Suprapubic skin (tissue), 4 donors: ENCODE data around the gene ASTN2. TPM values are rescaled to one million over a fixed set of nuclear protein-coding genes. Genes with fewer than 3 reads are reported as not detected.

Experiments
- DNase-seq, 2 donors: peaks; one replicate each; pipeline ENCODE4 v3.0.0-alpha.2; 2019; ENCODE audit warnings: low spot score in 2 of 2
- H3K27ac ChIP-seq: fragments of 200-600 bp; sonication (generic); one replicate; pipeline ENCODE4 v1.5.1; 2019
- H3K27me3 ChIP-seq: fragments of 200-600 bp; sonication (generic); one replicate; pipeline ENCODE4 v1.5.1; 2019
- H3K36me3 ChIP-seq: fragments of 200-600 bp; sonication (generic); one replicate; pipeline ENCODE4 v1.5.1; 2019
- H3K4me1 ChIP-seq: fragments of 200-600 bp; sonication (generic); one replicate; pipeline ENCODE4 v1.5.1; 2019
- H3K4me3 ChIP-seq: fragments of 200-600 bp; sonication (generic); one replicate; pipeline ENCODE4 v1.5.1; 2019; ENCODE audit warnings: mild to moderate bottlenecking
- H3K9me3 ChIP-seq: fragments of 200-600 bp; sonication (generic); one replicate; pipeline ENCODE4 v1.5.1; 2019
- CTCF ChIP-seq, 2 donors: fragments of 200-600 bp in 1 of 2; fragments of 450-650 bp in 1 of 2; sonication (generic) in 1 of 2; IDR thresholded peaks; one replicate each; pipeline ENCODE4 v1.5.1; 2016 to 2019; ENCODE audit warnings: antibody characterized with exemption in 2 of 2, mild to moderate bottlenecking in 1 of 2, moderate library complexity in 1 of 2
- EP300 ChIP-seq: sonication (generic); formaldehyde crosslinking; IDR thresholded peaks from one replicate; pipeline ENCODE4 v1.6.1; 2017; ENCODE audit warnings: antibody characterized with exemption
- POLR2A ChIP-seq, 2 donors: fragments of 450-650 bp; IDR thresholded peaks; one replicate each; pipeline ENCODE4 v1.6.1; 2017; ENCODE audit warnings: antibody characterized with exemption in 2 of 2, mild to moderate bottlenecking in 2 of 2, moderate library complexity in 2 of 2
- POLR2AphosphoS5 ChIP-seq, 3 donors: sonication (generic); formaldehyde crosslinking; IDR thresholded peaks; one replicate each; pipeline ENCODE4 v1.6.1; 2017; ENCODE audit warnings: antibody characterized with exemption in 3 of 3
- WGBS: methylation state at CpG from one replicate; pipeline ENCODE4 v1.1.5; 2018; 5-methylcytosine and 5-hydroxymethylcytosine counted together
- total RNA-seq, 4 donors: library from RNA; depleted of rRNA; stranded (reverse); fragments of >200 nt; gene quantifications; one replicate each; pipeline ENCODE4 v1.1.0, GENCODE V29; 2016

The ASTN2 gene
- total RNA-seq, 4 donors from 2014 or later: 2.0 to 6.9 (median 3.8) TPM

- no peak for DNase-seq
- H3K4me1 ChIP-seq: no peaks in the 10 kb centered on the region
- H3K27me3 ChIP-seq: no peaks in the 10 kb centered on the region
- 100% methylated on average over 1 of the region's 1 CpG for WGBS
- no peaks in the 10 kb centered on the region for H3K9me3 ChIP-seq
- H3K36me3 ChIP-seq: no peaks in the 10 kb centered on the region
- no peak overlapping the region for H3K27ac ChIP-seq
- no peak for TF ChIP-seq EP300
- no peak for TF ChIP-seq POLR2A (IDR thresholded peaks at IDR 0.05)
- no peak for TF ChIP-seq POLR2AphosphoS5 (IDR thresholded peaks at IDR 0.05)
- TF ChIP-seq CTCF (IDR thresholded peaks at IDR 0.05): no peak
- no peak overlapping the region for H3K4me3 ChIP-seq
These were observed 962.6 kb downstream of the ASTN2 start for GRCh38 chr9:116452227-116452626.

DNA sequence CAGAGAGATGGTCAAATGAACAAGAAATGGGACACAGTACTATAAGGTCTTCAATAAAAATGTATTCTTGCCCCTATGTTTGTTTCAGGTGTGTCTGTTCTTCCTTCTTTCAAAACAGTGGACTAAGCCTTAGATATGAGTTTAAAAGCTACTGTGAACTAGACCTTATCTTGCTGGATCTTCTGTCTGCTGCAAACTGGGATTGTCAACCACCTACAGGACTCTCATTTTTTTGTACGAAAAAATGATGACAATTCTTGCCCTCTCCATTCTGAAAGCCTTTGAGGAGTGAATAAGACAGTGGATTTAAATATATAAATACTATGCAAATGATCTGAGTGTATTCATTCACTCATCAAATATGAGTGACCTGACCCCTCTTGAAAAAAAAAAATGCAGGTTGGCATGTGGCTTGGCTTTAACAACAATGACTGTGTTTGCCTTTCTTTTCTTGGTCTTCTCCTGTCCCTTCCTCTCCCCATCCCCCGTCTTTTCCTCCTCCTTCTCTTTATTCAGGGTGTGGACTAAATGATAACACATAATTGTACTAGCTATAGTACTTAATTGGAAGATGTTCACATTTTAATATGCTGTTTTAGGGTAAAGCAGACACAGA is 963.2 kb downstream of the ASTN2 start:
- Histone ChIP-seq H3K4me3 (no peak overlapping the region), H3K27me3 (no peaks in the 10 kb centered on the region), H3K4me1 (no peaks in the 10 kb centered on the region), H3K36me3 (no peaks in the 10 kb centered on the region), H3K9me3 (no peaks in the 10 kb centered on the region), H3K27ac (no peak overlapping the region)
- no peak for DNase-seq
- TF ChIP-seq POLR2A (IDR thresholded peaks at IDR 0.05) (no peak), POLR2AphosphoS5 (IDR thresholded peaks at IDR 0.05) (no peak), EP300 (no peak), CTCF (IDR thresholded peaks at IDR 0.05) (no peak)
- 89% methylated on average over 2 of the region's 2 CpGs for WGBS

GRCh38 chr9:116450378-116451139 is 964.3 kb downstream of the ASTN2 start:
- TF ChIP-seq POLR2A (IDR thresholded peaks at IDR 0.05) (no peak), POLR2AphosphoS5 (IDR thresholded peaks at IDR 0.05) (no peak), CTCF (IDR thresholded peaks at IDR 0.05) (no peak), EP300 (no peak)
- Histone ChIP-seq H3K27ac (no peak overlapping the region), H3K36me3 (no peaks in the 10 kb centered on the region), H3K9me3 (no peaks in the 10 kb centered on the region), H3K4me1 (no peaks in the 10 kb centered on the region), H3K4me3 (no peak overlapping the region), H3K27me3 (no peaks in the 10 kb centered on the region)
- WGBS: 62% methylated on average over 3 of the region's 3 CpGs
- no peak for DNase-seq

DNA sequence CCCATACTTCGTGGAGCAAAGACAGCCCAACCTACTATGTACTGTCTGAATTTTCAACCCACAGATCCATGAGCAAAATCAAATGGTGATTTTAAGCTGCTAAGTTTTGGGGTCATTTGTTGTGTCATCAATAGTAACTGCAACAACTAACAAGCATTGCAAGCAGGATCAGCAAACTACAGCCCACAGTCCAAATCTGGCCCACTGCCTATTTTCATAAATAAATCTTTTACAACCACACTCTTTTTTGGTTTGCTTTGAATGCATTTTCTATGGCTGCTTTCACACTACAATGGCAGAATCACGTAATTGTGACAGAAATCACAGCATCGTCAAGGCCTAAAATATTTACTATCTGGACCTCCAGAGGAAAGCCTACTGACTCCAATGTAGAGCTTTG is 964.9 kb downstream of the ASTN2 start:
- no peak overlapping the region for H3K27ac ChIP-seq
- no peaks in the 10 kb centered on the region for H3K4me1 ChIP-seq
- H3K4me3 ChIP-seq: no peak overlapping the region
- no peaks in the 10 kb centered on the region for H3K9me3 ChIP-seq
- TF ChIP-seq POLR2A (IDR thresholded peaks at IDR 0.05): no peak
- no peaks in the 10 kb centered on the region for H3K27me3 ChIP-seq
- no peaks in the 10 kb centered on the region for H3K36me3 ChIP-seq
- DNase-seq: no peak
- 86% methylated on average over 3 of the region's 3 CpGs for WGBS

GRCh38 chr9:116448431-116448830 is 966.4 kb downstream of the ASTN2 start:
- WGBS: 71% methylated on average over 3 of the region's 3 CpGs
- H3K36me3 ChIP-seq: no peaks in the 10 kb centered on the region
- no peaks in the 10 kb centered on the region for H3K27me3 ChIP-seq
- no peak overlapping the region for H3K4me3 ChIP-seq
- H3K27ac ChIP-seq: no peak overlapping the region
- no peak for DNase-seq
- TF ChIP-seq POLR2AphosphoS5 (IDR thresholded peaks at IDR 0.05) (no peak), POLR2A (IDR thresholded peaks at IDR 0.05) (no peak), EP300 (no peak), CTCF (IDR thresholded peaks at IDR 0.05) (no peak)
- H3K4me1 ChIP-seq: no peaks in the 10 kb centered on the region
- no peaks in the 10 kb centered on the region for H3K9me3 ChIP-seq
